Tibial nerve (tissue), 4 donors: ENCODE data around the gene GNPAT. TPM values are rescaled to one million over a fixed set of nuclear protein-coding genes. Genes with fewer than 3 reads are reported as not detected.
"Not testable (repeated sequence)": the region's sequence is repeated elsewhere in the genome, so short reads cannot be mapped to it uniquely, and the experiment has no call there.

Source experiments
- DNase-seq, 2 donors: peaks; one replicate each; pipeline ENCODE4 v3.0.0-alpha.2; 2019; ENCODE audit warnings: low spot score in 2 of 2
- H3K27ac ChIP-seq, 4 donors: fragments of 200-600 bp; sonication (generic) in 3 of 4; one replicate each; pipeline ENCODE4 v1.5.1; 2017 to 2019; ENCODE audit warnings: mild to moderate bottlenecking in 1 of 4
- H3K27me3 ChIP-seq, 2 donors: fragments of 200-600 bp; sonication (generic) in 1 of 2; one replicate each; pipeline versions ENCODE4 v1.5.1 to v1.6.0; 2017 to 2019
- H3K36me3 ChIP-seq, 3 donors: fragments of 200-600 bp; sonication (generic); one replicate each; pipeline ENCODE4 v1.5.1; 2018 to 2019
- H3K4me1 ChIP-seq, 4 donors: fragments of 200-600 bp; sonication (generic) in 3 of 4; one replicate each; pipeline ENCODE4 v1.5.1; 2017 to 2019
- H3K4me3 ChIP-seq, 4 donors: fragments of 200-600 bp; sonication (generic) in 3 of 4; one replicate each; pipeline ENCODE4 v1.5.1; 2017 to 2019; ENCODE audit warnings: mild to moderate bottlenecking in 1 of 4, moderate library complexity in 1 of 4
- H3K9me3 ChIP-seq, 4 donors: fragments of 200-600 bp; sonication (generic) in 3 of 4; one replicate each; pipeline ENCODE4 v1.5.1; 2017 to 2019
- CTCF ChIP-seq, 5 experiments: fragments of 200-600 bp in 3 of 5; fragments of 450-650 bp in 2 of 5; sonication (generic) in 3 of 5; IDR thresholded peaks; one replicate each; pipeline ENCODE4 v1.5.1; 2016 to 2019; ENCODE audit warnings: antibody characterized with exemption in 5 of 5, mild to moderate bottlenecking in 3 of 5, moderate library complexity in 2 of 5
- EP300 ChIP-seq, 2 donors: sonication (generic); formaldehyde crosslinking; IDR thresholded peaks; one replicate each; pipeline ENCODE4 v1.6.1; 2017; ENCODE audit warnings: antibody characterized with exemption in 2 of 2, mild to moderate bottlenecking in 1 of 2
- POLR2A ChIP-seq, 2 donors: fragments of 450-650 bp; IDR thresholded peaks; one replicate each; pipeline ENCODE4 v1.6.1; 2017; ENCODE audit warnings: antibody characterized with exemption in 2 of 2, mild to moderate bottlenecking in 2 of 2, moderate library complexity in 2 of 2
- WGBS, 2 donors: methylation state at CpG; one replicate each; pipeline ENCODE4 v1.1.5; 2018; 5-methylcytosine and 5-hydroxymethylcytosine counted together
- total RNA-seq, 4 donors: library from RNA; depleted of rRNA; stranded (reverse); fragments of >200 nt; gene quantifications; one replicate each; pipeline ENCODE4 v1.1.0, GENCODE V29; 2016

Gene GNPAT
- total RNA-seq, 4 donors from 2014 or later: 21.8 to 38.2 (median 33.3) TPM

GRCh38 chr1:231209531-231209930, 31.5 kb upstream of the GNPAT start:
- no peak for DNase-seq
- peaks cover 0 to 8% (median 3%) of the 10 kb centered on the region in 4 donors for H3K4me1 ChIP-seq
- H3K36me3 ChIP-seq: no peaks in the 10 kb centered on the region
- TF ChIP-seq EP300 (IDR thresholded peaks at IDR 0.05): no peak
- no peak for TF ChIP-seq POLR2A (IDR thresholded peaks at IDR 0.05)
- no peak for TF ChIP-seq CTCF (IDR thresholded peaks at IDR 0.05)
- H3K4me3 ChIP-seq: no peak overlapping the region
- 84 to 90% methylated on average over 3 of the region's 5 CpGs for WGBS, 2 donors
- no peak overlapping the region for H3K27ac ChIP-seq
- H3K9me3 ChIP-seq: no peaks in the 10 kb centered on the region
- H3K27me3 ChIP-seq: no peaks in the 10 kb centered on the region

GRCh38 chr1:231210126-231210525, 30.9 kb upstream of the GNPAT start:
- TF ChIP-seq CTCF (IDR thresholded peaks at IDR 0.05) (no peak), POLR2A (IDR thresholded peaks at IDR 0.05) (no peak), EP300 (IDR thresholded peaks at IDR 0.05) (no peak)
- DNase-seq: no peak

GRCh38 chr1:231211005-231211857, 29.8 kb upstream of the GNPAT start:
- 16 to 17% methylated on average over 28 of the region's 28 CpGs for WGBS, 2 donors

More at GRCh38 chr1:231210126-231210525, 30.9 kb upstream of the GNPAT start:
- Histone ChIP-seq H3K4me3 (no peak overlapping the region), H3K27ac (no peak overlapping the region), H3K9me3 (no peaks in the 10 kb centered on the region), H3K4me1 (peaks cover 0 to 8% (median 3%) of the 10 kb centered on the region in 4 donors), H3K36me3 (no peaks in the 10 kb centered on the region), H3K27me3 (no peaks in the 10 kb centered on the region)
- WGBS, 2 donors: 73 to 86% methylated on average over 3 to 6 of the region's 6 CpGs

GRCh38 chr1:231212301-231212700, 28.7 kb upstream of the GNPAT start:
- not testable (repeated sequence) for H3K36me3 ChIP-seq, H3K4me3 ChIP-seq, H3K27me3 ChIP-seq, DNase-seq, H3K27ac ChIP-seq, H3K4me1 ChIP-seq, H3K9me3 ChIP-seq
- WGBS, 2 donors: 62 to 73% methylated on average over 5 of the region's 5 CpGs

More at GRCh38 chr1:231211005-231211857, 29.8 kb upstream of the GNPAT start:
- H3K27me3 ChIP-seq: no peaks in the 10 kb centered on the region
- peak; percentile 62 to 79 for DNase-seq
- TF ChIP-seq POLR2A (IDR thresholded peaks at IDR 0.05): no peak
- peak; percentile 79 to 93 (median 90) for TF ChIP-seq CTCF (IDR thresholded peaks at IDR 0.05)
- peaks cover 0 to 8% (median 3%) of the 10 kb centered on the region in 4 donors for H3K4me1 ChIP-seq
- peak overlapping the region; percentile 12 to 41 (median 35) for H3K4me3 ChIP-seq
- H3K36me3 ChIP-seq: no peaks in the 10 kb centered on the region
- no peaks in the 10 kb centered on the region for H3K9me3 ChIP-seq
- H3K27ac ChIP-seq: peak overlapping the region in 1 of 4 donors; percentile 63

- 92 to 93% methylated on average over 21 to 22 of the region's 22 CpGs for WGBS, 2 donors
- no peaks in the 10 kb centered on the region for H3K36me3 ChIP-seq
- TF ChIP-seq CTCF (IDR thresholded peaks at IDR 0.05): no peak
- no peak for TF ChIP-seq POLR2A (IDR thresholded peaks at IDR 0.05)
- H3K4me3 ChIP-seq: no peak overlapping the region
- no peaks in the 10 kb centered on the region for H3K9me3 ChIP-seq
- no peak overlapping the region for H3K27ac ChIP-seq
- H3K27me3 ChIP-seq: no peaks in the 10 kb centered on the region
- no peak for DNase-seq
- peaks cover 0 to 8% (median 3%) of the 10 kb centered on the region in 4 donors for H3K4me1 ChIP-seq
Measured at GRCh38 chr1:231213831-231214573, 27.0 kb upstream of the GNPAT start.
